Esophagus muscularis mucosa (tissue), 4 donors: ENCODE measurements around the gene TRIM67. TPM values are rescaled to one million over a fixed set of nuclear protein-coding genes. Genes with fewer than 3 reads are reported as not detected.

Experiments
- DNase-seq: peaks from one replicate; pipeline ENCODE4 v3.0.0-alpha.2; 2017; ENCODE audit errors: extremely low spot score
- H3K27ac ChIP-seq, 4 donors: fragments of 200-600 bp; sonication (generic); replicated peaks in 1 of 4; 1 replicate in 3 of 4; 2 replicates in 1 of 4; pipeline ENCODE4 v1.5.1; 2016 to 2019; ENCODE audit warnings: mild to moderate bottlenecking in 1 of 4
- H3K27me3 ChIP-seq, 4 donors: fragments of 200-600 bp; sonication (generic); one replicate each; pipeline versions ENCODE4 v1.5.1 to v1.6.0; 2016 to 2019
- H3K36me3 ChIP-seq, 4 donors: fragments of 200-600 bp; sonication (generic); one replicate each; pipeline ENCODE4 v1.5.1; 2016 to 2019
- H3K4me1 ChIP-seq, 4 donors: fragments of 200-600 bp; sonication (generic); one replicate each; pipeline ENCODE4 v1.5.1; 2016 to 2019
- H3K4me3 ChIP-seq, 4 donors: fragments of 200-600 bp; sonication (generic); 1 replicate in 2 of 4; 2 replicates in 2 of 4; pipeline ENCODE4 v1.5.1; 2016 to 2019; ENCODE audit warnings: mild to moderate bottlenecking in 4 of 4, moderate library complexity in 1 of 4
- H3K9me3 ChIP-seq, 4 donors: fragments of 200-600 bp; sonication (generic); 1 replicate in 3 of 4; 2 replicates in 1 of 4; pipeline ENCODE4 v1.5.1; 2016 to 2019
- CTCF ChIP-seq, 3 experiments: fragments of 200-600 bp in 2 of 3; fragments of 450-650 bp in 1 of 3; sonication (generic) in 2 of 3; IDR thresholded peaks; one replicate each; pipeline ENCODE4 v1.5.1; 2017 to 2019; ENCODE audit warnings: antibody characterized with exemption in 3 of 3, mild to moderate bottlenecking in 2 of 3, moderate library complexity in 1 of 3
- EP300 ChIP-seq: sonication (generic); formaldehyde crosslinking; IDR thresholded peaks from one replicate; pipeline ENCODE4 v1.6.1; 2017; ENCODE audit warnings: antibody characterized with exemption
- POLR2A ChIP-seq: fragments of 450-650 bp; IDR thresholded peaks from one replicate; pipeline ENCODE4 v1.6.1; 2017; ENCODE audit warnings: antibody characterized with exemption, moderate library complexity, mild to moderate bottlenecking, low read depth
- POLR2AphosphoS5 ChIP-seq, 2 donors: sonication (generic); formaldehyde crosslinking; IDR thresholded peaks; one replicate each; pipeline ENCODE4 v1.6.1; 2017; ENCODE audit warnings: antibody characterized with exemption in 2 of 2
- WGBS: methylation state at CpG from one replicate; pipeline ENCODE4 v1.1.5; 2018; 5-methylcytosine and 5-hydroxymethylcytosine counted together
- intact Hi-C: fragments of 100-400 bp; cut with DNase I; formaldehyde crosslinking; loops from one replicate; pipeline ENCODE4 v1.15.1; 2023
- total RNA-seq, 4 donors: library from RNA; depleted of rRNA; stranded (reverse); fragments of >200 nt; gene quantifications; one replicate each; pipeline versions ENCODE4 v1.1.0 to v1.2.1, GENCODE V29; 2016

Gene TRIM67
- total RNA-seq, 4 donors from 2014 or later = under 0.01 to 0.42 (median 0.13) TPM; not detected in 1

- Histone ChIP-seq H3K9me3 (peaks cover 0 to 7% (median 1%) of the 10 kb centered on the region in 4 donors), H3K4me3 (no peak overlapping the region), H3K4me1 (no peaks in the 10 kb centered on the region), H3K36me3 (no peaks in the 10 kb centered on the region), H3K27me3 (peaks cover 0 to 79% (median 0%) of the 10 kb centered on the region in 4 donors), H3K27ac (no peak overlapping the region)
- no peak for TF ChIP-seq POLR2A
- TF ChIP-seq CTCF (IDR thresholded peaks at IDR 0.05) = no peak
- no peak for TF ChIP-seq POLR2AphosphoS5 (IDR thresholded peaks at IDR 0.05)
- no peak for TF ChIP-seq EP300
- DNase-seq = no peak
- 67% methylated on average over 13 of the region's 13 CpGs for WGBS
- intact Hi-C loops = no loop called here
These were observed 22.1 kb downstream of the TRIM67 start for GRCh38 chr1:231183639-231184590.

GRCh38 chr1:231184891-231185290 is 23.0 kb downstream of the TRIM67 start:
- Histone ChIP-seq H3K27ac (no peak overlapping the region), H3K4me3 (no peak overlapping the region), H3K4me1 (no peaks in the 10 kb centered on the region), H3K27me3 (peaks cover 0 to 79% (median 0%) of the 10 kb centered on the region in 4 donors), H3K36me3 (no peaks in the 10 kb centered on the region), H3K9me3 (peaks cover 0 to 1% (median 0%) of the 10 kb centered on the region in 4 donors)
- intact Hi-C loops = no loop called here
- DNase-seq = no peak
- 91% methylated on average over 5 of the region's 6 CpGs for WGBS
- no peak for TF ChIP-seq EP300
- no peak for TF ChIP-seq POLR2A
- TF ChIP-seq POLR2AphosphoS5 (IDR thresholded peaks at IDR 0.05) = no peak
- TF ChIP-seq CTCF (IDR thresholded peaks at IDR 0.05) = no peak

GRCh38 chr1:231185391-231185790 is 23.5 kb downstream of the TRIM67 start:
- peaks cover 0 to 82% (median 0%) of the 10 kb centered on the region in 4 donors for H3K27me3 ChIP-seq
- H3K4me1 ChIP-seq = no peaks in the 10 kb centered on the region
- H3K27ac ChIP-seq = no peak overlapping the region
- no peaks in the 10 kb centered on the region for H3K36me3 ChIP-seq
- H3K4me3 ChIP-seq = no peak overlapping the region
- intact Hi-C loops = no loop called here
- WGBS = 88% methylated on average over 11 of the region's 11 CpGs
- H3K9me3 ChIP-seq = peaks cover 0 to 6% (median 0%) of the 10 kb centered on the region in 4 donors
- no peak for DNase-seq
- TF ChIP-seq POLR2AphosphoS5 (IDR thresholded peaks at IDR 0.05) (no peak), CTCF (IDR thresholded peaks at IDR 0.05) (no peak), EP300 (no peak), POLR2A (no peak)

- peaks cover 0 to 6% (median 0%) of the 10 kb centered on the region in 4 donors for H3K9me3 ChIP-seq
- H3K27ac ChIP-seq = no peak overlapping the region
- no peaks in the 10 kb centered on the region for H3K36me3 ChIP-seq
- no peak overlapping the region for H3K4me3 ChIP-seq
- H3K4me1 ChIP-seq = no peaks in the 10 kb centered on the region
- TF ChIP-seq CTCF (IDR thresholded peaks at IDR 0.05) = no peak
- TF ChIP-seq POLR2AphosphoS5 (IDR thresholded peaks at IDR 0.05) = no peak
- TF ChIP-seq POLR2A = no peak
- TF ChIP-seq EP300 = no peak
- 82% methylated on average over 11 of the region's 11 CpGs for WGBS
- H3K27me3 ChIP-seq = peaks cover 0 to 83% (median 0%) of the 10 kb centered on the region in 4 donors
- intact Hi-C loops = no loop called here
- DNase-seq = no peak
These were observed 24.7 kb downstream of the TRIM67 start for GRCh38 chr1:231186356-231187115.
